ACC112 (cell line): Measurements from ENCODE around the gene SRRM2.

Source experiments
- H2AFZ ChIP-seq: fragments of 200-600 bp; sonication (generic); one replicate; pipeline ENCODE4 v1.6.0; 2017; ENCODE audit warnings: antibody characterized with exemption, low read length; ENCODE audit not compliant: unreplicated experiment
- H3K27ac ChIP-seq: fragments of 200-600 bp; sonication (generic); 2 replicates; pipeline ENCODE4 v1.5.1; 2014; ENCODE audit warnings: low read depth, mild to moderate bottlenecking, antibody characterized with exemption, low read length, moderate library complexity
- H3K27me3 ChIP-seq: fragments of 200-600 bp; sonication (generic); 2 replicates; pipeline ENCODE4 v1.6.1; 2014; ENCODE audit warnings: mild to moderate bottlenecking, antibody characterized with exemption, low read length, moderate library complexity, mixed read lengths; ENCODE audit not compliant: insufficient read depth
- H3K36me3 ChIP-seq: fragments of 200-600 bp; sonication (generic); 2 replicates; pipeline ENCODE4 v1.6.1; 2016; ENCODE audit warnings: mild to moderate bottlenecking, antibody characterized with exemption, low read length, moderate library complexity, mixed read lengths; ENCODE audit not compliant: insufficient read depth
- H3K4me1 ChIP-seq: fragments of 200-600 bp; sonication (generic); one replicate; pipeline ENCODE4 v1.6.1; 2016; ENCODE audit warnings: low read length, mixed read lengths; ENCODE audit not compliant: insufficient read depth, unreplicated experiment, control insufficient read depth
- H3K4me3 ChIP-seq: fragments of 200-600 bp; sonication (generic); 2 replicates; pipeline ENCODE4 v1.5.1; 2014; ENCODE audit warnings: mild to moderate bottlenecking, low read depth, low read length
- H3K79me2 ChIP-seq: fragments of 200-600 bp; sonication (generic); one replicate; pipeline ENCODE4 v1.6.0; 2016; ENCODE audit warnings: low read length; ENCODE audit not compliant: control insufficient read depth, unreplicated experiment, insufficient read depth

Gene SRRM2

GRCh38 chr16:2779151-2779920 is 26.9 kb downstream of the SRRM2 start:
- H3K27ac ChIP-seq = no peak overlapping the region
- no peaks in the 10 kb centered on the region; the same call in 1 of the 2 replicates for H3K27me3 ChIP-seq
- H3K79me2 ChIP-seq = peaks cover 29% of the 10 kb centered on the region
- 0 out of 2 replicates have a peak, but pooled peaks cover 3% of the 10 kb centered on the region for H3K36me3 ChIP-seq
- no peak overlapping the region for H2AFZ ChIP-seq
- peaks cover 13% of the 10 kb centered on the region for H3K4me1 ChIP-seq
- H3K4me3 ChIP-seq = no peak overlapping the region

- H3K27ac ChIP-seq = no peak overlapping the region
- H3K79me2 ChIP-seq = peaks cover 28% of the 10 kb centered on the region
- no peak overlapping the region for H3K4me3 ChIP-seq
Measured at GRCh38 chr16:2779978-2780898, 27.8 kb downstream of the SRRM2 start.

GRCh38 chr16:2782583-2783351 is 30.3 kb downstream of the SRRM2 start:
- Histone ChIP-seq H3K27me3 (peaks cover 28% of the 10 kb centered on the region), H3K79me2 (peaks cover 11% of the 10 kb centered on the region), H3K27ac (no peak overlapping the region), H2AFZ (no peak overlapping the region), H3K4me3 (no peak overlapping the region), H3K4me1 (peaks cover 4% of the 10 kb centered on the region), H3K36me3 (no peaks in the 10 kb centered on the region)

More at GRCh38 chr16:2779978-2780898, 27.8 kb downstream of the SRRM2 start:
- peaks cover 8% of the 10 kb centered on the region for H3K27me3 ChIP-seq
- peaks cover 8% of the 10 kb centered on the region for H3K4me1 ChIP-seq
- 0 out of 2 replicates have a peak, but pooled peaks cover 2% of the 10 kb centered on the region for H3K36me3 ChIP-seq
- H2AFZ ChIP-seq = no peak overlapping the region

- no peaks in the 10 kb centered on the region for H3K4me1 ChIP-seq
- no peak overlapping the region for H3K27ac ChIP-seq
- H3K4me3 ChIP-seq = no peak overlapping the region
- no peak overlapping the region for H2AFZ ChIP-seq
- peaks cover 34% of the 10 kb centered on the region for H3K27me3 ChIP-seq
- peaks cover under 1% of the 10 kb centered on the region for H3K79me2 ChIP-seq
- no peaks in the 10 kb centered on the region for H3K36me3 ChIP-seq
Measured at GRCh38 chr16:2783581-2784357, 31.3 kb downstream of the SRRM2 start.

GRCh38 chr16:2784358-2785100 is 32.1 kb downstream of the SRRM2 start:
- Histone ChIP-seq H3K4me3 (peak overlapping the region; percentile 50; the same call in 1 of the 2 replicates), H3K4me1 (no peaks in the 10 kb centered on the region), H2AFZ (no peak overlapping the region), H3K27me3 (peaks cover 41% of the 10 kb centered on the region), H3K79me2 (no peaks in the 10 kb centered on the region), H3K27ac (no peak overlapping the region), H3K36me3 (no peaks in the 10 kb centered on the region)

- H3K27me3 ChIP-seq = peaks cover 48% of the 10 kb centered on the region
- no peaks in the 10 kb centered on the region for H3K4me1 ChIP-seq
- H3K4me3 ChIP-seq = peak overlapping the region; percentile 50; the same call in 1 of the 2 replicates
- H2AFZ ChIP-seq = no peak overlapping the region
- H3K79me2 ChIP-seq = no peaks in the 10 kb centered on the region
- H3K27ac ChIP-seq = no peak overlapping the region
- no peaks in the 10 kb centered on the region for H3K36me3 ChIP-seq
Measured at GRCh38 chr16:2785101-2785991, 32.9 kb downstream of the SRRM2 start.

GRCh38 chr16:2786061-2786825 is 33.8 kb downstream of the SRRM2 start:
- H3K27me3 ChIP-seq = peaks cover 57% of the 10 kb centered on the region
- no peak overlapping the region for H3K27ac ChIP-seq

GRCh38 chr16:2786826-2787151 is 34.4 kb downstream of the SRRM2 start:
- no peak overlapping the region for H2AFZ ChIP-seq
- H3K27me3 ChIP-seq = peaks cover 62% of the 10 kb centered on the region
- no peak overlapping the region for H3K4me3 ChIP-seq
- H3K36me3 ChIP-seq = no peaks in the 10 kb centered on the region
- H3K4me1 ChIP-seq = no peaks in the 10 kb centered on the region
- no peaks in the 10 kb centered on the region for H3K79me2 ChIP-seq
- H3K27ac ChIP-seq = no peak overlapping the region

More at GRCh38 chr16:2786061-2786825, 33.8 kb downstream of the SRRM2 start:
- no peaks in the 10 kb centered on the region for H3K4me1 ChIP-seq
- H2AFZ ChIP-seq = no peak overlapping the region
- no peak overlapping the region for H3K4me3 ChIP-seq
- H3K79me2 ChIP-seq = no peaks in the 10 kb centered on the region
- no peaks in the 10 kb centered on the region for H3K36me3 ChIP-seq
